ENCODE measurements around the gene OPCML. TPM values are rescaled to one million over a fixed set of nuclear protein-coding genes. Genes with fewer than 3 reads are reported as not detected.

Gene OPCML
- polyA plus RNA-seq, 1 donor (not counting 4 experiments of a cell fraction or from before 2014, with no cell fraction given): 0.04 TPM

DNA sequence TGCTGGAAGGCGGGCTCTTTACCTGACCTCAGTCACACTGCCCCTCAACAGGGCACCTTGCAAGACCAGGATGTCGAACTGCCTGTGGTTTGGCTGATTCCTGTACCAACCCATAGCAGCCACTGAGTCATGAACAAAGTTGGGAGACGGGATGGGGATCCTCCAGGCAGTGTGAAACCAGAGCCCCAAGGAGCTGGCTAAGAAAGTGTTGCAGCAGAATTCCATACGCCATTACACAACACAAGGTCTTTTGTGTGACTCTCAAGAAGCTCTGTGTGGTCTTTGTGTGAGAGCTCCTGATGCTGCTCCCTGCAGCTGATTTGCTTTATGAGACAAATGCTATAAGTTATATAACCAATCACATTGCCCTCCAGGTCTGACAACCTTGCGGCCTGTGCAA is 617.7 kb downstream of the OPCML start:
- H3K9me3 ChIP-seq (ENCODE audit: control insufficient read depth, low read depth, low read length): no peaks in the 10 kb centered on the region
- DNase-seq (ENCODE audit: low read depth, low spot score): no peak
- H3K9ac ChIP-seq (ENCODE audit: control insufficient read depth, extremely low read depth, insufficient read depth, low read length): no peak overlapping the region
- H3K27ac ChIP-seq (ENCODE audit: control insufficient read depth, insufficient read depth, low read length): no peak overlapping the region
- no peaks in the 10 kb centered on the region for H3K79me2 ChIP-seq (ENCODE audit: control insufficient read depth, insufficient read depth, low read length)
- no peak overlapping the region for H3K4me3 ChIP-seq (ENCODE audit: control insufficient read depth in 2 of 3, extremely low read depth in 1 of 3, insufficient read depth in 2 of 3, low read depth in 1 of 3, low read length in 3 of 3)
- no peaks in the 10 kb centered on the region for H4K20me1 ChIP-seq (ENCODE audit: control insufficient read depth, extremely low read depth, insufficient read depth, low read length)
- H3K4me2 ChIP-seq (ENCODE audit: control insufficient read depth, extremely low read depth, insufficient read depth, low read depth, low read length): no peak overlapping the region
- FAIRE-seq: no peak
- dilution Hi-C loops (cut with MboI; ENCODE audit: extremely low pct_ligation_motif_present, low sequenced_read_pairs): no loop called here
- H3K4me1 ChIP-seq (ENCODE audit: control insufficient read depth, extremely low read depth, insufficient read depth, low read length): no peaks in the 10 kb centered on the region
- no peaks in the 10 kb centered on the region for H3K27me3 ChIP-seq (ENCODE audit: control insufficient read depth, extremely low read depth, insufficient read depth, low read length)
- no peaks in the 10 kb centered on the region for H3K36me3 ChIP-seq (ENCODE audit: control insufficient read depth in 2 of 2, extremely low read depth in 1 of 2, insufficient read depth in 2 of 2, low read length in 2 of 2)
- H2AFZ ChIP-seq (ENCODE audit: control insufficient read depth, low read length): no peak overlapping the region
- TF ChIP-seq EZH2 (IDR thresholded peaks at IDR 0.05; ENCODE audit: low read length): no peak
- TF ChIP-seq, protein P1, sequence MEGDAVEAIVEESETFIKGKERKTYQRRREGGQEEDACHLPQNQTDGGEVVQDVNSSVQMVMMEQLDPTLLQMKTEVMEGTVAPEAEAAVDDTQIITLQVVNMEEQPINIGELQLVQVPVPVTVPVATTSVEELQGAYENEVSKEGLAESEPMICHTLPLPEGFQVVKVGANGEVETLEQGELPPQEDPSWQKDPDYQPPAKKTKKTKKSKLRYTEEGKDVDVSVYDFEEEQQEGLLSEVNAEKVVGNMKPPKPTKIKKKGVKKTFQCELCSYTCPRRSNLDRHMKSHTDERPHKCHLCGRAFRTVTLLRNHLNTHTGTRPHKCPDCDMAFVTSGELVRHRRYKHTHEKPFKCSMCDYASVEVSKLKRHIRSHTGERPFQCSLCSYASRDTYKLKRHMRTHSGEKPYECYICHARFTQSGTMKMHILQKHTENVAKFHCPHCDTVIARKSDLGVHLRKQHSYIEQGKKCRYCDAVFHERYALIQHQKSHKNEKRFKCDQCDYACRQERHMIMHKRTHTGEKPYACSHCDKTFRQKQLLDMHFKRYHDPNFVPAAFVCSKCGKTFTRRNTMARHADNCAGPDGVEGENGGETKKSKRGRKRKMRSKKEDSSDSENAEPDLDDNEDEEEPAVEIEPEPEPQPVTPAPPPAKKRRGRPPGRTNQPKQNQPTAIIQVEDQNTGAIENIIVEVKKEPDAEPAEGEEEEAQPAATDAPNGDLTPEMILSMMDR (optimal IDR thresholded peaks at IDR 0.05 in 1 of 3, IDR thresholded peaks at IDR 0.05 in 1 of 3, conservative IDR thresholded peaks at IDR 0.05 in 1 of 3; ENCODE audit: extremely low read depth in 1 of 3, insufficient read depth in 2 of 3, low read length in 3 of 3): no peak
- no peaks in the 10 kb centered on the region for H3K9me1 ChIP-seq (ENCODE audit: control insufficient read depth, extremely low read depth, insufficient read depth, low read length)

DNA sequence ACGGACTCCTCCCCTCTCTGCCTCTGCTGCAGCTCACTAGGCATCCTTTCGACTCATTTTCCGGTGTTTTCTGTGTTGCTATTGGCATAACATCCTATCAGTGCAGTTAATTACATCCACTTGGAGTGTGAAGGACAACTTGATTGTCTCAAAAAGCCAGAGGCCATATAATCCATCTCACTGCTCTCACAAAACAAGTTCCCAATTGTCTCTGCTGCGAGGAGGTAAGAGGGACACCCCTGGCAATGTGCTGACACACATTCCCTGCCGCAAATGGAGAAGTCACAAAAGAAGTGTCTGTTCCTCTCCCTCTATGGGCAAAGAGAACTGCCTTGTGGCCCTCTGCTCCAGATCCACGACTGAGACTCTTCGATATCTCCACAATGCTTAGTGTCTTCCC is 618.4 kb downstream of the OPCML start:
- Histone ChIP-seq H3K36me3 (ENCODE audit: control insufficient read depth in 2 of 2, extremely low read depth in 1 of 2, insufficient read depth in 2 of 2, low read length in 2 of 2) (no peaks in the 10 kb centered on the region), H3K4me2 (ENCODE audit: control insufficient read depth, extremely low read depth, insufficient read depth, low read depth, low read length) (no peak overlapping the region), H3K27ac (ENCODE audit: control insufficient read depth, insufficient read depth, low read length) (no peak overlapping the region), H3K9me1 (ENCODE audit: control insufficient read depth, extremely low read depth, insufficient read depth, low read length) (no peaks in the 10 kb centered on the region), H3K9ac (ENCODE audit: control insufficient read depth, extremely low read depth, insufficient read depth, low read length) (no peak overlapping the region), H3K4me3 (ENCODE audit: control insufficient read depth in 2 of 3, extremely low read depth in 1 of 3, insufficient read depth in 2 of 3, low read depth in 1 of 3, low read length in 3 of 3) (no peak overlapping the region), H4K20me1 (ENCODE audit: control insufficient read depth, extremely low read depth, insufficient read depth, low read length) (no peaks in the 10 kb centered on the region), H3K9me3 (ENCODE audit: control insufficient read depth, low read depth, low read length) (no peaks in the 10 kb centered on the region), H2AFZ (ENCODE audit: control insufficient read depth, low read length) (no peak overlapping the region), H3K4me1 (ENCODE audit: control insufficient read depth, extremely low read depth, insufficient read depth, low read length) (no peaks in the 10 kb centered on the region), H3K79me2 (ENCODE audit: control insufficient read depth, insufficient read depth, low read length) (no peaks in the 10 kb centered on the region), H3K27me3 (ENCODE audit: control insufficient read depth, extremely low read depth, insufficient read depth, low read length) (no peaks in the 10 kb centered on the region)
- dilution Hi-C loops (cut with MboI; ENCODE audit: extremely low pct_ligation_motif_present, low sequenced_read_pairs): no loop called here
- TF ChIP-seq, protein P1 (optimal IDR thresholded peaks at IDR 0.05 in 1 of 3, IDR thresholded peaks at IDR 0.05 in 1 of 3, conservative IDR thresholded peaks at IDR 0.05 in 1 of 3; ENCODE audit: extremely low read depth in 1 of 3, insufficient read depth in 2 of 3, low read length in 3 of 3): no peak
- no peak for TF ChIP-seq EZH2 (IDR thresholded peaks at IDR 0.05; ENCODE audit: low read length)
- FAIRE-seq (no peak), DNase-seq (ENCODE audit: low read depth, low spot score) (no peak)

Measured in keratinocyte (primary cell).